Panc1 (cell line): ENCODE measurements around the gene NDOR1. TPM values are rescaled to one million over a fixed set of nuclear protein-coding genes. Genes with fewer than 3 reads are reported as not detected.

Experiments
- ATAC-seq: fragments of 200-7000 bp; cut with Tn5 transposase; 2 replicates; pipeline ENCODE4 v1.9.1; 2020; ENCODE audit warnings: mild to moderate bottlenecking, moderate library complexity
- BruUV-seq: library from RNA; stranded (reverse); fragments of 400-500 nt; replicated peaks from 2 replicates; lab custom pipeline; 2021; lab: Mats Ljungman, UMichigan
- CTCF ChIA-PET: fragments of 300-600 bp; sonication (Branson Sonifier 250); formaldehyde crosslinking; loops from one replicate; lab custom pipeline; 2022; ENCODE audit warnings: antibody characterized with exemption; lab: Charles Lee
- POLR2A ChIA-PET: fragments of 300-600 bp; sonication (Branson Sonifier 250); formaldehyde crosslinking; loops from one replicate; lab custom pipeline; 2022; ENCODE audit warnings: antibody characterized with exemption; lab: Charles Lee
- DNase-seq: peaks from one replicate; pipeline ENCODE4 v3.0.0-alpha.2; 2010; ENCODE audit warnings: low read depth, low spot score
- H3K27ac ChIP-seq: 2 replicates; pipeline ENCODE4 v1.5.1; 2011; ENCODE audit warnings: mild to moderate bottlenecking, low read length, inconsistent platforms
- H3K27me3 ChIP-seq: fragments of 200-500 bp; sonication (Bioruptor generic); 2 replicates; pipeline ENCODE4 v1.6.0; 2014; ENCODE audit warnings: low read length, inconsistent platforms; ENCODE audit not compliant: control insufficient read depth, insufficient read depth
- H3K36me3 ChIP-seq: fragments of 200-500 bp; sonication (Bioruptor generic); 2 replicates; pipeline ENCODE4 v1.5.1; 2014; ENCODE audit warnings: inconsistent platforms, mild to moderate bottlenecking, low read length, moderate library complexity; ENCODE audit not compliant: control insufficient read depth, insufficient read depth
- H3K4me1 ChIP-seq: 2 replicates; pipeline ENCODE4 v1.5.1; 2011; ENCODE audit warnings: inconsistent platforms, mild to moderate bottlenecking, low read length, moderate library complexity; ENCODE audit not compliant: control insufficient read depth, insufficient read depth
- H3K4me3 ChIP-seq, 2 experiments: 2 replicates each; pipeline ENCODE4 v1.5.1; 2011 to 2012; ENCODE audit warnings: low read depth in 2 of 2, low read length in 2 of 2, mild to moderate bottlenecking in 2 of 2, inconsistent platforms in 1 of 2, moderate library complexity in 1 of 2
- H3K9me3 ChIP-seq: fragments of 200-500 bp; sonication (Bioruptor generic); 2 replicates; pipeline ENCODE4 v1.5.1; 2014; ENCODE audit warnings: low read depth, mild to moderate bottlenecking, inconsistent platforms, low read length, moderate library complexity; ENCODE audit not compliant: control insufficient read depth, insufficient read depth
- POLR2AphosphoS5 ChIP-seq: IDR thresholded peaks from 2 replicates; pipeline ENCODE4 v1.6.1; 2012; ENCODE audit warnings: mild to moderate bottlenecking, low read depth, low read length, moderate library complexity
- SIN3A ChIP-seq: IDR thresholded peaks from 2 replicates; pipeline ENCODE4 v1.6.1; 2012; ENCODE audit warnings: low read depth, mild to moderate bottlenecking, low read length, moderate library complexity, borderline replicate concordance; ENCODE audit not compliant: insufficient read depth
- TCF7L2 ChIP-seq: IDR thresholded peaks from 2 replicates; pipeline ENCODE4 v1.6.1; 2011; ENCODE audit warnings: mild to moderate bottlenecking, low read depth, low read length, inconsistent platforms
- in situ Hi-C: cut with HindIII; loops from 2 replicates; pipeline ENCODE4 v1.10.0; 2016; ENCODE audit warnings: low sequenced_read_pairs, low pct_unique_long_range_greater_than_20kb
- intact Hi-C: fragments of 100-400 bp; cut with micrococcal nuclease; formaldehyde crosslinking; loops from one replicate; pipeline ENCODE4 v1.10.0; 2022; ENCODE audit not compliant: unreplicated experiment
- total RNA-seq: library from RNA; stranded (reverse); gene quantifications from one replicate; pipeline ENCODE4 v1.2.1, GENCODE V29; 2021; ENCODE audit not compliant: unreplicated experiment
- TF ChIP-seq, protein P1 (sequence below): fragments of 450-650 bp; IDR thresholded peaks from 2 replicates; pipeline ENCODE4 v1.5.1; 2017; ENCODE audit warnings: mild to moderate bottlenecking
- TF ChIP-seq, protein P2 (sequence below), 2 experiments: IDR thresholded peaks; 2 replicates each; pipeline ENCODE4 v1.6.1; 2011 to 2012; ENCODE audit warnings: low read depth in 2 of 2, control low read depth in 1 of 2, low read length in 1 of 2, mild to moderate bottlenecking in 1 of 2, moderate library complexity in 1 of 2; ENCODE audit not compliant: insufficient read depth in 1 of 2

Gene NDOR1
- total RNA-seq, 1 experiment from 2014 or later: 15.6 TPM

GRCh38 chr9:137175345-137175961 is 30.0 kb upstream of the NDOR1 start:
- in situ Hi-C loops (no loop called here), intact Hi-C loops (no loop called here)
- Histone ChIP-seq H3K4me3 (no peak overlapping the region), H3K27ac (no peak overlapping the region), H3K36me3 (no peaks in the 10 kb centered on the region), H3K4me1 (peaks cover 1% of the 10 kb centered on the region; the same call in 1 of the 2 replicates), H3K9me3 (no peaks in the 10 kb centered on the region), H3K27me3 (no peaks in the 10 kb centered on the region)
- ChIA-PET POLR2A (no interaction called here), CTCF (interaction anchor here (0.9 kb wide), 1 partner anchor 52 kb away, joined by 3 read pairs; the partner anchor contains the start of gene RNF224)
- TF ChIP-seq, protein P1, sequence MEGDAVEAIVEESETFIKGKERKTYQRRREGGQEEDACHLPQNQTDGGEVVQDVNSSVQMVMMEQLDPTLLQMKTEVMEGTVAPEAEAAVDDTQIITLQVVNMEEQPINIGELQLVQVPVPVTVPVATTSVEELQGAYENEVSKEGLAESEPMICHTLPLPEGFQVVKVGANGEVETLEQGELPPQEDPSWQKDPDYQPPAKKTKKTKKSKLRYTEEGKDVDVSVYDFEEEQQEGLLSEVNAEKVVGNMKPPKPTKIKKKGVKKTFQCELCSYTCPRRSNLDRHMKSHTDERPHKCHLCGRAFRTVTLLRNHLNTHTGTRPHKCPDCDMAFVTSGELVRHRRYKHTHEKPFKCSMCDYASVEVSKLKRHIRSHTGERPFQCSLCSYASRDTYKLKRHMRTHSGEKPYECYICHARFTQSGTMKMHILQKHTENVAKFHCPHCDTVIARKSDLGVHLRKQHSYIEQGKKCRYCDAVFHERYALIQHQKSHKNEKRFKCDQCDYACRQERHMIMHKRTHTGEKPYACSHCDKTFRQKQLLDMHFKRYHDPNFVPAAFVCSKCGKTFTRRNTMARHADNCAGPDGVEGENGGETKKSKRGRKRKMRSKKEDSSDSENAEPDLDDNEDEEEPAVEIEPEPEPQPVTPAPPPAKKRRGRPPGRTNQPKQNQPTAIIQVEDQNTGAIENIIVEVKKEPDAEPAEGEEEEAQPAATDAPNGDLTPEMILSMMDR: no peak; the same call in 1 of the 2 replicates
- TF ChIP-seq TCF7L2 (no peak), POLR2AphosphoS5 (no peak)
- ATAC-seq (no peak), DNase-seq (no peak)
- BruUV-seq: no TSS peak

DNA sequence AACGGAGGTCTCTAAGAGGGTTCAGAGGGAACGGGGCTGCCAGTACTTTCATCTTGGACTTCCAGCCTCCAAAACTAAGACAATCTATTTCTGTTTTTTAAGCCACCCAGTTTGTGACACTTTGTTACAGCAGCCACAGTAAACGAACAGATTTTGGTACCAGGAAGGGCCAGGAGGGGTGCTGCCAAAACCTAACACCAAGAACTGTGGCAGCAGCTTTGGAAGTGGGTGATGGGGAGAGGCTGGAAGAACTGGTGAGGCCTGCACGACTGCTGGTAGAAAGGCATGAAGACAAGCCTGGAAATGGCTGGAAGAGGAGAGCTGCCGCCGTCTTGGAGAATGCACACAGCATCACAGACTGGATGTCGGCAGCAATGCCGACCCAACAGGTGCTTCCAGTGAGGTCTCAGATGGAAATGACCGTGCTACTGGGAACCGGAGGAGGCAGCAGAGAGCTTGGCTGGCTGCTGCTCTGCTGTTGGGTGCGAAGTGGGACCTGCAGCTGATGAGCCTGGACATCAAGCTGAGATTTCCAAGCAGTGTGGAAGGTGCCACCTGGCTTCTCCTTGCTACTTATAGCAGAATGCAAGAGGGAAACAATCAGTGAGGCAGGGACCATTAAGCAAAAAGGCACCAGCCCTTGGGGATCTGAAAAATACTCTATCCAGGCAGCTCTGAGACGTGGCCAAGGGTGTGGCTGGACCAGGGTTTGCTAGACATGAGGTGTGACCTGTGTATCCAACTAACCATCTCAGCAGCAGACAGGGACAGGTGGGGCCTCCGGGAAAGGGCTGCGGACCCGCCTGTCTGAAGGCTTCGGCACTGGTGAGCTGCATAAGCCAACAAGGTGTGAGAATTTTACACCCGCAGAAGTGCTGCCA is 29.0 kb upstream of the NDOR1 start:
- in situ Hi-C loops: no loop called here
- Histone ChIP-seq H3K27ac (no peak overlapping the region), H3K4me3 (no peak overlapping the region), H3K36me3 (no peaks in the 10 kb centered on the region), H3K9me3 (no peaks in the 10 kb centered on the region), H3K27me3 (no peaks in the 10 kb centered on the region), H3K4me1 (no peaks in the 10 kb centered on the region)
- TF ChIP-seq POLR2AphosphoS5 (no peak), SIN3A (no peak), TCF7L2 (no peak)
- TF ChIP-seq, protein P1: peak; percentile 78; the same call in 1 of the 2 replicates
- TF ChIP-seq, protein P2, sequence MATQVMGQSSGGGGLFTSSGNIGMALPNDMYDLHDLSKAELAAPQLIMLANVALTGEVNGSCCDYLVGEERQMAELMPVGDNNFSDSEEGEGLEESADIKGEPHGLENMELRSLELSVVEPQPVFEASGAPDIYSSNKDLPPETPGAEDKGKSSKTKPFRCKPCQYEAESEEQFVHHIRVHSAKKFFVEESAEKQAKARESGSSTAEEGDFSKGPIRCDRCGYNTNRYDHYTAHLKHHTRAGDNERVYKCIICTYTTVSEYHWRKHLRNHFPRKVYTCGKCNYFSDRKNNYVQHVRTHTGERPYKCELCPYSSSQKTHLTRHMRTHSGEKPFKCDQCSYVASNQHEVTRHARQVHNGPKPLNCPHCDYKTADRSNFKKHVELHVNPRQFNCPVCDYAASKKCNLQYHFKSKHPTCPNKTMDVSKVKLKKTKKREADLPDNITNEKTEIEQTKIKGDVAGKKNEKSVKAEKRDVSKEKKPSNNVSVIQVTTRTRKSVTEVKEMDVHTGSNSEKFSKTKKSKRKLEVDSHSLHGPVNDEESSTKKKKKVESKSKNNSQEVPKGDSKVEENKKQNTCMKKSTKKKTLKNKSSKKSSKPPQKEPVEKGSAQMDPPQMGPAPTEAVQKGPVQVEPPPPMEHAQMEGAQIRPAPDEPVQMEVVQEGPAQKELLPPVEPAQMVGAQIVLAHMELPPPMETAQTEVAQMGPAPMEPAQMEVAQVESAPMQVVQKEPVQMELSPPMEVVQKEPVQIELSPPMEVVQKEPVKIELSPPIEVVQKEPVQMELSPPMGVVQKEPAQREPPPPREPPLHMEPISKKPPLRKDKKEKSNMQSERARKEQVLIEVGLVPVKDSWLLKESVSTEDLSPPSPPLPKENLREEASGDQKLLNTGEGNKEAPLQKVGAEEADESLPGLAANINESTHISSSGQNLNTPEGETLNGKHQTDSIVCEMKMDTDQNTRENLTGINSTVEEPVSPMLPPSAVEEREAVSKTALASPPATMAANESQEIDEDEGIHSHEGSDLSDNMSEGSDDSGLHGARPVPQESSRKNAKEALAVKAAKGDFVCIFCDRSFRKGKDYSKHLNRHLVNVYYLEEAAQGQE (IDR thresholded peaks at IDR 0.05; ENCODE audit: insufficient read depth in 1 of 2, low read depth in 2 of 2, low read length in 1 of 2): no peak
- CTCF ChIA-PET: interaction anchor here (0.7 to 1.0 kb wide), 3 partner anchors 51 to 62 kb away, joined by 3 to 4 read pairs (median 4); partner anchors contain the start of gene RNF224
- no peak for DNase-seq
- no TSS peak for BruUV-seq
- intact Hi-C loops: no loop called here
- POLR2A ChIA-PET: interaction anchor here (0.6 to 0.9 kb wide), 2 partner anchors 25 to 47 kb away, joined by 3 to 21 read pairs; no protein-coding TSS in a partner anchor
- peak; percentile 70 for ATAC-seq
